Middle frontal gyrus (tissue), 1 donor: Measurements from ENCODE around the gene VAMP8.
"Not testable (repeated sequence)": the region's sequence is repeated elsewhere in the genome, so short reads cannot be mapped to it uniquely, and the experiment has no call there.

Experiments used
- DNase-seq: peaks from one replicate; pipeline ENCODE4 v3.0.0-alpha.2; 2015; ENCODE audit warnings: low spot score; ENCODE audit errors: extremely low spot score

VAMP8 gene

DNA sequence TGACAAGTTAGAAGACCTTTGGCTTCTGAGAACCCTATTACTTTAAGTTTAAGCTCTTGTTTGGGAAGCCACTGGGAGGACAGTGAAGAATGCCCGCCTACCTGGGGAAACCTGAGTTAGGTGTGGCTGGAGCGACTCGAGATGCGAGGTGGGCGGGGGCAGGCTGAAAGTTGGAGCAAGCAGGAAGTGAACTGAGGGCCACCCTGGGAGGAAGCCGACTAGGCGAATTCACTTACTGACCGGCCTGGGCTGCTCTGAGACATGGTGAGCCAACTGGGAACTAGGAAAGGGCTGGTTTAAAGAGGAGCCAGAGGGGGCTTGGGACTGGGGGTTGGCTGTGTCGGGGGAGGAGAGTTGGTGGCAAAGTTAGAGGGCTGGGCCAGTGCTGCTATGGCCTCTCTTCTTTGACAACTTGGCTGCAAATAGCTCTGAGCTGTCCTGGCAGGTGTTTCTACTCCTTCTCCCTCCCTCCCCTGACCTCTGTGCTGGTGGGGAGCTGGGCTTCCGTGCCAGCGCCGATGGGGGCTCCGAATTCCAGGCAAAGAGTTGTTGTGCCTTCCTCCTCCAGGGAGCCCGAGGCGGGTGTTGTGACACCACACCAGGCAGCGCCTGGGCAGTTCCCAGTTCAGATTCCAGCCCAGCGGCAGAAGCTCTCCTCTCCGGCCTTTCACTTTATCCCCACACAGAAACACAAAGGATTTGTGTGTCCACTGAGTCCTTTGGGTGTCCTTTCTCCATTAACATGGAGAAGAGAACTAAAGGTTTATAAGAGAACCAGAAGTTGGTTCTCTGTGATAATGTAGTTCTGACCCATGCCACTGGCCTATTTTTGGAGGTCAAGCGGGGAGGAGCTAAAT lies at the start of gene VAMP8:
Gene VAMP8 (plus strand): TSS at position 201 of the 857 bp plus-strand sequence. CDS start 61 bp downstream, at position 262.
- no peak for DNase-seq

DNA sequence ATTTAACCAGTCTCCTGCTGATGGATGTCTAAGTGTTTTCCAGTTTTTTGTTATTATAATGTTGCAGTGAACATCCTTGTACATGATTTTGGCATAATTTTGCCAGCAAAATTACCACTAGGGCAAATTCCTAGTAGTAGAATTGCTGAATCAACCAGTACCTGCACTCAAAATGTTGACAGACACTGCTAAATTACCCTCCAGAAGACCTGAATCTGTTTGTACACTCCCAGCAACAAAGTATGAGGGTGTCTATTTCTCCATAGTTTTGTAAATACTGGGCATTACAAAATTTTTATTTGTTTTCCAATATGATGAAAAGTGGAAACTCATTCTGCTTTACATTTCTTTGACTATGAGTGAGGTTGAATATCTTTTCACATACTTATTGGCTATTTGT lies 49.6 kb upstream of the VAMP8 start:
- DNase-seq, result no peak

DNA sequence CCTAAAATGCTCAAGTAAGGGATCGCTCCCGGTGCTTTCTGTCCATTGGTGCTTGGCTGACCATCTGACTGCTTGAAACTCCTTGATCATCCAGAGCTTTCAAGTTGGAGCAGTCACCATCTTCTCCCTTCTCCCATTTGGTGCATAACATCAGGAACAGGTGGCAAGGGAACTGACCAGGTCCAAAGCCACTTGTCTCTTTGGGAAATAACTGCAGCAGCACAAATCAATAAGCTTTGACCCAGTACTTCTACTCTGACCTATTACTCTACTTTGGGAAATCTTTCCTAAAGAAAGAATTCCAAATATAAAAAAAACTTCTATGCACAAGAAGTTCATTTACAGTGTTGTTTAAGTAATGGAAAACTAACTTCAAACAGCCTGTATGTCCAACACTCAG lies 49.0 kb upstream of the VAMP8 start:
- DNase-seq, result no peak

DNA sequence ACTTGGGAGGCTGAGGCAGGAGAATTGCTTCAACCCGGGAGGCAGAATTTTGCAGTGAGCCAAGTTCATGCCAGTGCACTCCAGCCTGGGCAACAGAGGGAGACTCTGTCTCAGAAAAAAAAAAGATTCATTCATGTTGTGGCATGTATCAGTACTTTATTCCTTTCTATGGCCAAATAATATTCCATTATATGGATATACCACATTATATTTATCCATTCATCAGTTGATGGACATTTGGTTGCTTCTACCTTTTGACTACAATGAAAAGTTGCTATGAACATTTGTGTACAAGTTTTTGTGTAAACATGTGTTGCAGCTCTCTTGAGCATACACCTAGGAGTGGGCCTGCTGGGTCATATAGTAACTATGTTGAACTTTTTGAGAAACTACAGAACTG lies 47.6 kb upstream of the VAMP8 start:
- no peak for DNase-seq

DNA sequence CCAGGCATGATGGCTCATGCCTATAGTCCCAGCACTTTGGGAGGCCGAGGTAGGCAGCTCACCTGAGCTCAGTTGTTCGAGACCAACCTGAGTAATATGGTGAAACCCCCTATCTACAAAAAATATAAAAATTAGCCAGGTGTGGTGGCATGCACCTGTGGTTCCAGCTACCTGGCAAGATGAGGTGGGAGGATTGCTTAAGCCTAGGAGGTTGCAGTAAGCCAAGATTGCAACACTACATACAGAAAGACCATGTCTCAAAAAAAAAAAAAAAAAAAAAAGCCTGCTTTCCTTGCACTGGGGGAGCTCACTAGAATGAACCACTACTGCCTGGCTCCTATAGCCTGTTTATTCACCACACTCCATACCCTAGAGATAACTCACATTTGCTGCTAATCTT lies 45.8 kb upstream of the VAMP8 start:
- no peak for DNase-seq

DNA sequence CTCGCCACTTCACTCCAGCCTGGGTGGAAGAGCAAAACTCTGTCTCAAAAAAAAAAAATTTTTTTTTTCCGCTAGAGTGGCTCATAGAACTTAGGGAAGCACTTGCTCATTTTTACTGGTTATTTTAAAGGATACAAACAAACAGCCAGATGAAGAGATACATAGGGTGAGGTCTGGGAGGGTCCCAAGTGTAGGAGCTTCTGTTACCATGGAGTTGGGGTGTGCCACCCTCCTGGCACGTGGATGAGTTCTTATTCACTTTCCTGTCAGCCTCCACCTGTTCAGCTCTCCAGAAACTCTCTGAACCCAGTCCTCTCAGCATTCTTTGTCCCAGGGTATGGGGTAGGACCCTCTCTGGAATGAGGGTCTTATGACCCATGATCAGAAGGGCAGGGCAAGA lies 43.3 kb upstream of the VAMP8 start:
- no peak for DNase-seq

DNA sequence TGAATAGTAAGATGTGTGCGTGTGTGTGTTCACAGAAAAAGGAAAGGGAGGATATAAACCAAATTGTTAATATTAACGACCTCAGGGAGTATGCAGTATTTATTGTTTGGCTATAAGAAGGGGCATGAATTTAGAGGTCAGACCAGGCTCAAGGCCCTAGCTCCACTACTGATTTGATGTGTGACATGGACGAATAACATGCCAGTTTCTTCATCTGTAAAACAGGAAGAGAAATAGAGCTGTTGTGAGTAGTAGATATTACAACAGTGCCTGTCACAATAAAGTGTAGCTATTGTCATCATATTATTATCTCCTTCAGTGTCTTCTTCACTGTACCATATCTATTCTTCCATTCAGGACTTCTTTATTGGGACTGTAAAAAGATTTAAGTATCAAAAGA lies 42.5 kb upstream of the VAMP8 start:
- DNase-seq, result no peak

DNA sequence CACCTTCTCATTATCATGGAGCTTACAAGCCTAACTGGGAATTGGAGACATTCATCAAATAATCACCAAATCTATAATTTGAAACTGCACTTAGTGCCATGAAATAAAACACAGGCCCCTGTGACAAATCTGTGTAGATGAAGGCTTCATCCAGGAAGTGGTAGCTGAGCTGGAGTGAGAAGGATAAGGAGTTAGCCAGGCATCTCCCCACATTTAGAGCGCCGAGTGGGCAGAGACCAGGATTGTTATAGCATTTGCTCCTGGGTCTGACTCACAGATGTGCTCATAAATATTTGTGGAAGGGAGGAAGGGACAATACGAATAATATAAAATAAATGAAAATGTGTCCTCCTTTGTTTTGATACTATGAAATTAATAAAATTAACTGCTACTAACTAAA lies 40.9 kb upstream of the VAMP8 start:
- no peak for DNase-seq

DNA sequence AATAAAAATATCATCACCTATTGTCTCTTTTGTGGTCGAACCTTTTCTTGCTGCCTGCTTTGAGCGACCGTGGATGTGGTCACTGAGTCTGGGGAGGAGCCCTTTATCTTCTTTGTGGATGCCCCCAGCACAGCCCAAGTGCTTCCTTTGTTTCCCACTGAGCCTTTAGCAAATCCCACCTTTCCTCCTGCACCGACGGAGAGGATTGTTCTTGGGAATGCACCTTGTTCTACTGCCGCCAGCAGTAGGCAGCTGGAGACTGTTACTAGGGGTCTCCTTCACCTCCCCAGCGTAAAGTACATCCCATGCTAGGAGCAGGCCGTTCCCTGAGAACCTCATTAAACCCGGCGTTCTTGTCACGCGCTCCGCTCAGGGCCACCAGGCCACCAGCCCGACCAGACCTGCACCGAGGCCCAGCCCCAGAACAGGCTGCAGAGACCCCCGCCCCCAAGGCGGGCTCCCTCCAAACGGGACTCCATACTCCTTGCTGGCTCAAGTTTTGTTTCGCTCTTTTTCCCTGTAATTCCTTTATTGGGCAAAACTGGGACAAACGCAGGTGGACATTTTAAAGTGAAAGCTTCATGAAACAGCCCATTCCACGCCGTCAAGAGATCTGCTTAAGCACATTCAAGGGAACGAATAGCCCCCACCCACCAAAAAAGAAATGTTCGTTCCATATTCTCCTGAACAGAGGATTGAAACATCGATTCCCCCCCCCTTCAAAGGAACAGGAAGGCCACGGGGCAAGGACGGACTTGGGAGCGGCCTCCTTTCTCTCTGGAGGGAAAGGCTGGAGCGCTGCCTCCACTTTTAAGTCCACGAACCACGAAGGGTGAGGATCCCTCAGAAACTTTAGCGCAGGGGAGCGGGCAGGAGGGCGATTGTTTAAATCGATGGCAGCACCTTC lies 39.5 kb upstream of the VAMP8 start:
- no peak for DNase-seq

DNA sequence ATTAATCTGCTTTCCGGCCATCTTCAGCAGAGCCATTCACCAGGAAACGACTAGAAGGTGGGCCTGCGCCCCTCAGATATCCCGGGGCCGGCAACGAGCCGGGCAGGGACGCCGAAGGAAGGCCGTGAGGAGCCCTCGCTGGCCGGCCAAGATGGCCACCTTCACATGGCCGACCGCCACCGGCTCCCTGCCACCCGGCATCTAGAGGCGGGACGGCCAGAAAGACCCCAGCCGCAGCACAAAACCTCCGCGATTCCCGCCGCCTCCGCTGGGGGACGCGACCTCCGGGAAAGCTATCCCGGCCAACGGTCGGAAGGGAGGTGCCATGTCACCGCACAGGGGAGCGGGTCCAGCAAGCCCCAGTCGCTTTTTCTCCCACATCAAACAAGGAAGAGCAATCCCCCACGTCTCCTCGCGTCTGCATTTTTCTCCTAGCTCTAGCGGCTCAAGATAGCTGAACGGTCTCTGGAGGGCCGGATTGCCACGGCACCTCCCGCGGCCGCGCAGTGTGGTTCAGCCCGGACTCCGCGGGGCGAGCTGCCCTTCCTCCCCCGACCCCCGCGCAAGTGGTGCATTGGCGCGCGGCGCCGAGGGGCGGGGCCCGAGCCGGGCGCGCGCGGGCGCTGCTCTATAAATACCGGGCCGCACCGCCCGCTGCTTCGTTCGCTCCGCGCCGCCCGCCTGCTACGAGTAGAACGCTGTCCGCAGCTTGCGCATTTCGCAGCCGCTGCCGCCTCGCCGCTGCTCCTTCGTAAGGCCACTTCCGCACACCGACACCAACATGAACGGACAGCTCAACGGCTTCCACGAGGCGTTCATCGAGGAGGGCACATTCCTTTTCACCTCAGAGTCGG lies 38.7 kb upstream of the VAMP8 start, which contains the start of gene MAT2A:
Gene MAT2A (plus strand): TSS at position 662 of the 854 bp plus-strand sequence. CDS start 120 bp downstream, at position 782.
- DNase-seq, result peak; percentile 75

DNA sequence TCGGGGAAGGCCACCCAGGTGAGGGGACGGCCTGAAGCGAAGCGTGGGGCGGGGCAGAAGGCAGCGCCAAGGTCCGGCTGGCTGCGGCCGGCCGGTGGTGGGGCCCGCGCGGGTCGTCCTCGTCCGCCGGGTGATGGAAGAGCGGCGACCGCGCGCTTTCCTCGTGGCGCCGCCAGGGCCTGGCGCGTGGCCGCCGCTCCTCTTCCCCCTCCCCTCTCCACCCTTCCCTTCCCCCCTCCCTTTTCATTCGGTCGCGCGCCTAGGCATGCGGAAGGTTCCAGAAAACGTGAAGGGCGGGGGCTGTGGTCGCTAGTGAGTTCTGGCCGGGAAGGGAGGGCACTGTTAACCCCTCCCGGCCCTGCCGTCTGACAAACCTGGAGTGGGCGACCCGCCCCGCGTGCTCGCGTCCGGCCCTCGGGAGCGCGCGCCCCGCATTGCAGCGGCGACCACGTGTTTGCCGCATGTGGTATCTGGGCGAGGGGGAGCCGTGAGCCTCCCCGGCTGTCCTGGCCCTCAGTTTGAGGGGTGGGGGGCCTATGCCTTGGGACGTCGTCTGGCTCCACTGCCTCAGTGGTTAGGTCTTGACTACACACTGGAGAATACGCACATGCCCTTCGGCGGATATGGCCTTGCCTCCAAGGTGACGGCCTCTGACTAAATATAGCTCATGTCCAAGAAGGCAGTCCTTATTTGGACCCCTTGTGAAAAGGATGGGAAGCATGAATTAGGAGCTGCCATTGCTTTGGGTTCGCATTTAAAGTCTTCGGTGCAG lies 37.8 kb upstream of the VAMP8 start:
- DNase-seq, result no peak

DNA sequence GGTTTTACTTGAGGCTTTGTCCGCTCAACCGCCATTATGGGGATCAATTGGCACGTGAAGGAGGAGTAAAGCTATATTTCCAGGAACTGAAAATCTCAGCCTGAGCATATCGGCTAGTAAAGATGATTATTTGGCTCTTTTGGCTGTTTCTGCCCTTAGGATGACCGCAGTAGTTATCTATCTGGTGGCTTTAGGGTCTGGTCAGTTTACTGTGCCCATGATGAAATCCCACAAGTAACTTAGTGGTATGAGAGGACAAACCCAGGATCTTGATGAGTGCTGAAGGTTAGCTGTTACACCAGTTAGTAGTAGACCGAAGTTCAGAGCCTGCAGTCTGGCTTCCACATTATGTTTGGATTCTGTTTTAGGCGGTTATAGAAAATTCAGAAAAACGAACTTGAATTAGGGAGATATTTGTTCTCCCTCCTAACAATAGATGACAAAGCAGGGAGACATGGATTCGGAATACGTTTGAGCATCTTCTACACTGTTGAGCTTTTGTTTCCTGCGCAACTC lies 37.2 kb upstream of the VAMP8 start:
- DNase-seq, result no peak

DNA sequence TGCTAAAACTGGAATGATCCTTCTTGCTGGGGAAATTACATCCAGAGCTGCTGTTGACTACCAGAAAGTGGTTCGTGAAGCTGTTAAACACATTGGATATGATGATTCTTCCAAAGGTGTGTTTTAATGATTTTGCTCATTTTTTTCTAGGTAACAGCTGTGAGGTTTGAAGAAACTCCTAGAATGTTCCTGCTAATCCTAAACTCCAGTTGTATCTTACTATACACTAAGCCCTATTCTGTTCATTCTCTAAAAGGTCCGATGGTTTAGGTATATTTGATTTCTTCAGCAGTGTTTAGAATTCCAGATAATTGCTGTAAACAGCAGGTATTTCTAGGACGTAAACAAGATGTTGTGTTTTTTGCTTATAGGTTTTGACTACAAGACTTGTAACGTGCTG lies 36.1 kb upstream of the VAMP8 start:
- no peak for DNase-seq

DNA sequence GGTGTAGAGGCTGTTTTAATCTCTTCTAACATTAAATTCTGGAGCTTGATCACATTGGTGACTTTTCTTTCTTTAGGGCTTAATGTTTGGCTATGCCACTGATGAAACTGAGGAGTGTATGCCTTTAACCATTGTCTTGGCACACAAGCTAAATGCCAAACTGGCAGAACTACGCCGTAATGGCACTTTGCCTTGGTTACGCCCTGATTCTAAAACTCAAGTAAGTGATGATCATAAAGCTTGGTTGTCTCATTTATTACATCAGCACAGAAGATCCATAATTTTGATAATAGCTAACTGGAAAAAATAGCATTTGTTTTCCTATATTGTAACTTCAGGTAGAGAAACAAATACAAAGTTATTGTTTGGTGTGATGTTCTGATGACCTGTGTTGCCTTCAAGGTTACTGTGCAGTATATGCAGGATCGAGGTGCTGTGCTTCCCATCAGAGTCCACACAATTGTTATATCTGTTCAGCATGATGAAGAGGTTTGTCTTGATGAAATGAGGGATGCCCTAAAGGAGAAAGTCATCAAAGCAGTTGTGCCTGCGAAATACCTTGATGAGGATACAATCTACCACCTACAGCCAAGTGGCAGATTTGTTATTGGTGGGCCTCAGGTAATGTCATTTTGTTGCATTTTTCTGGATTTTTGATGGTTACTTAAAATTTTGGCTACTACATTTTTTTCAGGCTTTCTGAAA lies 35.5 kb upstream of the VAMP8 start:
- DNase-seq, result no peak

DNA sequence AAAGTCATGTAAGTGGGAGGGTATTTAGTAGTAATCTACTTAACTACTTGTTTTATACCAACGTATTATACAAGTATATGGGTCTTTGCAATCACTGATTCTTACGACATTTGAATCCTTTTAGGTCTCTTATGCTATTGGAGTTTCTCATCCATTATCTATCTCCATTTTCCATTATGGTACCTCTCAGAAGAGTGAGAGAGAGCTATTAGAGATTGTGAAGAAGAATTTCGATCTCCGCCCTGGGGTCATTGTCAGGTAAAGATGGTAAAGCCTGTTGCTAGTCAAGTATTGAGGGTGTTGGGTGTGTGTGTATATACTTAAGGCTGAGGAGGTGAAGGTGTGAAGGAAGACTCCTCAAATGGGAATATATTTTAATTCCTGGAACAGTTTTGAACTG lies 34.6 kb upstream of the VAMP8 start:
- DNase-seq, result no peak

DNA sequence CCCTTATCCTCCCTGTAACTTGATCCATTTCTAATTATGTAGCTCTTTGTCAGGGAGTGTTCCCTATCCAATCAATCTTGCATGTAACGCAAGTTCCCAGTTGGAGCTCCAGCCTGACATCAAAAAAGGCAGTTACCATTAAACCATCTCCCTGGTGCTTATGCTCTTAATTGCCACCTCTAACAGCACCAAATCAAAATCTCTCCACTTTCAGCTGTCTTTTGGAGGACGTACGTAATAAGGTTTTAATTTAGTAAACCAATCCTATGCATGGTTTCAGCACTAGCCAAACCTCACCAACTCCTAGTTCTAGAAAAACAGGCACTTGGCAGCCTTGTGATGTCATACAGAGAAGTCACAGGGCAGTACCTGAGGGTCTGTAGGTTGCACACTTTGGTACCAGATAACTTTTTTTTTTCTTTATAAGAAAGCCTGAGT lies 33.1 kb upstream of the VAMP8 start:
- not testable (repeated sequence) for DNase-seq

DNA sequence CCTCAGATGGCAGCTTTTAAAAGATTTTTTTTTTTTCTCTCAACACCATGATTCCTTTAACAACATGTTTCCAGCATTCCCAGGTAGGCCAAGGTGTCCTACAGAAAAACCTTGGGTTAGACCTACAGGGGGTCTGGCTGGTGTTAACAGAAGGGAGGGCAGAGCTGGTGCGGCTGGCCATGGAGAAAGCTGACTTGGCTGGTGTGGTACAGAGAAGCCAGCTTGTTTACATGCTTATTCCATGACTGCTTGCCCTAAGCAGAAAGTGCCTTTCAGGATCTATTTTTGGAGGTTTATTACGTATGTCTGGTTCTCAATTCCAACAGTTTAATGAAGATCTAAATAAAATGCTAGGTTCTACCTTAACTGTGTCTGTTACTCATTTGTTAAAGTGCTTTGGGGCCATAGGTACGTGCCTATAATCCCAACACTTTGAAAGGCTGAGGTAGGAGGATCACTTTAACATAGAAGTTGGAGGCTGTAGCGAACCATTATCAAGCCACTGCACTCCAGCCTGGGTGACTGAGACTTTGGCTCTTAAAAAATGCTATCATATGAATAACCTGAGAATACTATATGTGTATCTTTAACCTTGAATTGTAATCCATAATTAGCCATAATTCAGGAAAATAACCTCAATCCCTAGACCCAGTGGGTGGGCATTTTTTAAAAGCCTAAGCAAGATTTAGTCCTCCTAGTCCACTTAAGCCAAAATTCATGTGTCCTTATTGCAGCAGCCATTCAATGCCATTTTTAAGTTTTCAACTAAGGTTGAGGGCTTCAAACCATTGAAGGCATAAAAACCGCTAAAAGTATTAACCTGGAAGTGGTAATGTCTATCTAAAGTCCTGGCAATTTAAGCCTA lies 32.2 kb upstream of the VAMP8 start:
- not testable (repeated sequence) for DNase-seq

DNA sequence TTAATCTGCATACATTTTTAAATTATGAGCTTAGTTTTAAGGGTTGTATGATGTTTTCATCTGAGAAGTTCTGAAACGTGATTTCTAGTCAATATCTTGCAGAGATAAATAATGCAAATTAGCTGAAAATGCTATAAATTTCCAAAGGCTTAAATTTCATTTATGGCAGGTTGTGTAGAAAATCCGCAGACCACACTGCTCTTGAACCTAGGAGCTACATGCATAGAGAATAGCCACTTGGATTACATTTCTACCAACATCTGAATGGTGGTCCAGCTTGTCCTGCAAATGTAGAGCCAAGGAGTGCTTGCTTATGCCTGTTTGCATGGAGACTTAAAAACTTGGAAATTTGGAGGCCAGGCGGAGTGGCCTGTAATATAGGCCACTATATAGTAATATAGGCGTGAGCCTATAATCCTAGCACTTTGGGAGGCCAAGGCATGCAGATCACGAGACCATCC lies 31.6 kb upstream of the VAMP8 start:
- DNase-seq, result no peak
